CD4-positive, alpha-beta T cell treated with Interleukin-17A for 4 hours (primary cell): ENCODE measurements around the gene BMP7.

Experiments used
- DNase-seq: peaks from one replicate; pipeline ENCODE4 v3.0.0-alpha.2; 2020; ENCODE audit warnings: mixed read lengths

BMP7 gene

GRCh38 chr20:57266291-57267157 is at the start of gene BMP7:
BMP7 (minus strand) TSS chr20:57266641; CDS start chr20:57266122, 519 bp downstream.
- no peak for DNase-seq

GRCh38 chr20:57315976-57316480 is 49.6 kb upstream of the BMP7 start:
- no peak for DNase-seq

- no peak for DNase-seq
Measured at GRCh38 chr20:57315083-57315975, 48.9 kb upstream of the BMP7 start.

GRCh38 chr20:57313951-57314350 is 47.5 kb upstream of the BMP7 start:
- DNase-seq = no peak

- DNase-seq = no peak
Measured at GRCh38 chr20:57313230-57313629, 46.8 kb upstream of the BMP7 start.

- no peak for DNase-seq
Measured at GRCh38 chr20:57312138-57312537, 45.7 kb upstream of the BMP7 start.

- no peak for DNase-seq
Measured at GRCh38 chr20:57310821-57311514, 44.5 kb upstream of the BMP7 start.

GRCh38 chr20:57309544-57310115 is 43.2 kb upstream of the BMP7 start:
- no peak for DNase-seq

GRCh38 chr20:57308451-57309271 is 42.2 kb upstream of the BMP7 start:
- no peak for DNase-seq

- no peak for DNase-seq
Measured at GRCh38 chr20:57306747-57307146, 40.3 kb upstream of the BMP7 start.

GRCh38 chr20:57301026-57301425 is 34.6 kb upstream of the BMP7 start:
- no peak for DNase-seq

- DNase-seq = no peak
Measured at GRCh38 chr20:57298457-57298856, 32.0 kb upstream of the BMP7 start.

- DNase-seq = no peak
Measured at GRCh38 chr20:57294550-57294949, 28.1 kb upstream of the BMP7 start.

- no peak for DNase-seq
Measured at GRCh38 chr20:57293995-57294394, 27.6 kb upstream of the BMP7 start.

GRCh38 chr20:57292611-57293010 is 26.2 kb upstream of the BMP7 start:
- DNase-seq = no peak

- no peak for DNase-seq
Measured at GRCh38 chr20:57291694-57292093, 25.3 kb upstream of the BMP7 start.

- DNase-seq = no peak
Measured at GRCh38 chr20:57291003-57291402, 24.6 kb upstream of the BMP7 start.

GRCh38 chr20:57290178-57290484 is 23.7 kb upstream of the BMP7 start:
- no peak for DNase-seq

GRCh38 chr20:57289391-57290177 is 23.1 kb upstream of the BMP7 start:
- DNase-seq = no peak

- no peak for DNase-seq
Measured at GRCh38 chr20:57288651-57289277, 22.3 kb upstream of the BMP7 start.

GRCh38 chr20:57287901-57288300 is 21.5 kb upstream of the BMP7 start:
- no peak for DNase-seq
